Mesenchymal stem cell (in vitro differentiated cells and primary cell): Measurements from ENCODE around the gene PDGFA.

Source experiments
- DNase-seq: peaks from one replicate; pipeline ENCODE4 v3.0.0-alpha.2; 2013
- H2AFZ ChIP-seq: one replicate; pipeline ENCODE4 v1.6.1; 2013; ENCODE audit warnings: low read depth, mild to moderate bottlenecking, control low read depth, inconsistent platforms, low read length, moderate library complexity
- H2AK5ac ChIP-seq: 2 replicates; pipeline ENCODE4 v1.6.1; 2013; ENCODE audit warnings: low read length, moderate library complexity, mild to moderate bottlenecking, inconsistent platforms; ENCODE audit not compliant: severe bottlenecking
- H2BK120ac ChIP-seq: one replicate; pipeline ENCODE4 v1.6.1; 2013; ENCODE audit warnings: low read depth, mild to moderate bottlenecking, inconsistent platforms, low read length, moderate library complexity
- H2BK12ac ChIP-seq, 2 experiments: one replicate each; pipeline ENCODE4 v1.6.1; 2013; ENCODE audit warnings: inconsistent platforms in 2 of 2, low read length in 2 of 2, mild to moderate bottlenecking in 2 of 2, moderate library complexity in 2 of 2, control low read depth in 1 of 2
- H2BK15ac ChIP-seq: one replicate; pipeline ENCODE4 v1.6.1; 2013; ENCODE audit warnings: mild to moderate bottlenecking, low read depth, inconsistent platforms; ENCODE audit not compliant: poor library complexity, severe bottlenecking
- H2BK5ac ChIP-seq: 2 replicates; pipeline ENCODE4 v1.6.1; 2013; ENCODE audit warnings: low read depth, mild to moderate bottlenecking, low read length, control low read depth, inconsistent platforms; ENCODE audit not compliant: poor library complexity, severe bottlenecking
- H3K14ac ChIP-seq, 2 experiments: one replicate each; pipeline ENCODE4 v1.6.1; 2013; ENCODE audit warnings: inconsistent platforms in 2 of 2, low read length in 2 of 2, control low read depth in 1 of 2, mild to moderate bottlenecking in 1 of 2, moderate library complexity in 1 of 2
- H3K18ac ChIP-seq, 2 experiments: one replicate each; pipeline ENCODE4 v1.6.1; 2013; ENCODE audit warnings: inconsistent platforms in 2 of 2, low read length in 2 of 2, control low read depth in 1 of 2, low read depth in 1 of 2, mild to moderate bottlenecking in 1 of 2
- H3K23ac ChIP-seq, 2 experiments: one replicate each; pipeline ENCODE4 v1.6.1; 2013; ENCODE audit warnings: inconsistent platforms in 2 of 2, low read length in 2 of 2, mild to moderate bottlenecking in 2 of 2, moderate library complexity in 2 of 2, control low read depth in 1 of 2
- H3K27ac ChIP-seq: 2 replicates; pipeline ENCODE4 v1.5.1; 2013; ENCODE audit warnings: mild to moderate bottlenecking, moderate library complexity, low read length, control low read depth, inconsistent platforms; ENCODE audit not compliant: poor library complexity, severe bottlenecking
- H3K27me3 ChIP-seq, 2 experiments: 2 replicates each; pipeline versions ENCODE4 v1.6.1 to v1.7.0; 2013; ENCODE audit warnings: low read length in 2 of 2, mild to moderate bottlenecking in 2 of 2, moderate library complexity in 2 of 2, control low read depth in 1 of 2, inconsistent platforms in 1 of 2; ENCODE audit not compliant: control insufficient read depth in 1 of 2, insufficient read depth in 1 of 2
- H3K36me3 ChIP-seq, 2 experiments: 2 replicates each; pipeline versions ENCODE4 v1.6.1 to v1.7.0; 2013; ENCODE audit warnings: low read length in 2 of 2, control low read depth in 1 of 2, inconsistent platforms in 1 of 2, low read depth in 1 of 2, mild to moderate bottlenecking in 1 of 2; ENCODE audit not compliant: insufficient read depth in 2 of 2, control insufficient read depth in 1 of 2
- H3K4ac ChIP-seq, 2 experiments: one replicate each; pipeline ENCODE4 v1.6.1; 2013; ENCODE audit warnings: inconsistent platforms in 2 of 2, low read length in 2 of 2, mild to moderate bottlenecking in 2 of 2, moderate library complexity in 2 of 2, control low read depth in 1 of 2, low read depth in 1 of 2
- H3K4me1 ChIP-seq: 2 replicates; pipeline ENCODE4 v1.6.1; 2013; ENCODE audit warnings: low read depth, low read length, control low read depth; ENCODE audit not compliant: control insufficient read depth, insufficient read depth
- H3K4me2 ChIP-seq: 2 replicates; pipeline ENCODE4 v1.6.1; 2013; ENCODE audit warnings: low read length, mild to moderate bottlenecking, inconsistent platforms; ENCODE audit not compliant: poor library complexity, severe bottlenecking
- H3K4me3 ChIP-seq, 2 experiments: 2 replicates each; pipeline versions ENCODE4 v1.5.1 to v1.7.0; 2013; ENCODE audit warnings: low read length in 2 of 2, mild to moderate bottlenecking in 2 of 2, control low read depth in 1 of 2, low read depth in 1 of 2; ENCODE audit not compliant: insufficient read depth in 1 of 2
- H3K79me1 ChIP-seq: replicated peaks from 2 replicates; pipeline ENCODE4 v1.6.1; 2013; ENCODE audit warnings: mild to moderate bottlenecking, control low read depth, low read length, inconsistent platforms; ENCODE audit not compliant: poor library complexity, severe bottlenecking
- H3K9ac ChIP-seq: 2 replicates; pipeline ENCODE4 v1.7.0; 2013; ENCODE audit warnings: mild to moderate bottlenecking, low read length, moderate library complexity
- H3K9me3 ChIP-seq: 2 replicates; pipeline ENCODE4 v1.7.0; 2013; ENCODE audit warnings: mild to moderate bottlenecking, low read length; ENCODE audit not compliant: control insufficient read depth
- H4K8ac ChIP-seq: one replicate; pipeline ENCODE4 v1.6.1; 2013; ENCODE audit warnings: inconsistent platforms, mild to moderate bottlenecking, low read length, moderate library complexity
- H4K91ac ChIP-seq: one replicate; pipeline ENCODE4 v1.6.1; 2013; ENCODE audit warnings: mild to moderate bottlenecking, low read length, inconsistent platforms
- WGBS: methylation state at CpG from one replicate; pipeline ENCODE4 v1.1.7; 2013; ENCODE audit warnings: mixed read lengths; 5-methylcytosine and 5-hydroxymethylcytosine counted together

PDGFA gene

DNA sequence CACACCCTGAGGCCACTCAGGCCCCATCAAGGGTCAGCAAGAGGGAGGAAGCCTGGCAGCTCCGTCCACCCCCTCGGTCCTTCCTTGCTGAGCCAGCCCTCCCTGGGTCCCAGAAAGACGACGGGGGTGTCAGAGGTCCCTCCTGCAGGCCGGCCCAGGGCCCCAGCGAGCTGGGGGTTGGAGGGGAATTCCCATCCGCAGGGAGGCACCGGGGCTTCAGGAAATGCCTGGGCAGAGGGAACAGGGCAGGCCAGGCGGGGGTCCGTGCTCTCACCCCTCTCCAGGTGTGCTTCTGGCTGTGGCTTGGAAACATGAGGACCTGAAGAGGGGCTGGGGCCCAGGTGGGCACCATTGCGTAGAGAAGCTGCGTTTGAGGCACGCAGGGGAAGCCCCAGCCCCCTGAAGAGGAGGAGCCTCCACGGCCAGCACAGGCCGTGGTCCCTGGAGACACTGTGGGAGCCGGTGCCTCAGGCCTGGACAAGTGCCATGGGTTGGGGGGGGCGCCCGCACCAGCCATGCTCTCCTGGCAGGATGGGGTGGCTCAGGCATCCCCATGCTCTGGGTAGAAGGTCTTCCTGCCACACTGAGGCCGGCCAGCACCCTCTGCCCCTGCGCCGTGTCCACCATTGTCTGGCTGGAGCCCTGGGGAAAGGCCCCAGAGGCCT, 66.7 kb downstream of the PDGFA start:
- no peak overlapping the region for H3K4me2 ChIP-seq
- H2AFZ ChIP-seq, result no peak overlapping the region
- peak overlapping the region; percentile 64 for H2AK5ac ChIP-seq

DNA sequence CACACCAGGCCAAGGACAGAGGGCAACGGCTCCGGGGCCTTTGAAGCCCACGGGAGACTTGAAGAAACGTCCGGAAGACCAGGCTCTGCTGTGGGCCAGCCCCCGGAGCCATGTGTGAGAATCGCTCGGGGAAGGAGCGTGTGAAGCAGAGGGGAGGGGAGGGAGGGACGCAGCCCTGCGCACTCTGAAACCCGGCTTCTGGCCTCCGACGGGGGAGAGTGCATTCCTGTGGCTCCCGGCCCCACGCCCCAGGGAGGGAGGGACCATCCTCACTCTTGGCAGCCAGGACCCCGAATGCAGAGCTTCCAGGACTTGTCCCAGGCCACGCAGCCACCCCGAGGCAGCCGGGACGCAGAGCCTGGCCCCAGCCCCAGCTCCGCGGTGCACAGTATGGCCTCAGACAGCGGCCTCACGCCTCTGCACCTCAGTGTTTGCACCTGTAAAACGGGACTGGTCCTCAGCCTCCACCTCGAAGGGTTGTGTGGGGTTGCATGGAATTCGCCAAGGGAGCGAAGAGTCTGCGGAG, 67.4 kb downstream of the PDGFA start:
- Histone ChIP-seq H3K27ac (no peak overlapping the region), H4K8ac (peak overlapping the region; percentile 5), H3K14ac (peak overlapping the region in 1 of 2 experiments; percentile 26), H3K4me3 (no peak overlapping the region), H2BK15ac (peak overlapping the region; percentile 8), H3K18ac (peak overlapping the region; percentile 29 to 40), H2BK5ac (no peak overlapping the region), H3K4ac (no peak overlapping the region), H2BK12ac (peak overlapping the region in 1 of 2 experiments; percentile 70), H3K9ac (no peak overlapping the region), H3K27me3 (peaks cover 26 to 59% of the 10 kb centered on the region in 2 experiments), H3K79me1 (no peaks in the 10 kb centered on the region), H2AFZ (peak overlapping the region; percentile 8), H3K4me2 (peak overlapping the region; percentile 24), H3K23ac (peak overlapping the region in 1 of 2 experiments; percentile 2), H2BK120ac (peak overlapping the region; percentile 77), H2AK5ac (peak overlapping the region; percentile 1), H3K4me1 (peaks cover 38% of the 10 kb centered on the region), H3K36me3 (no peaks in the 10 kb centered on the region), H4K91ac (peak overlapping the region; percentile 85), H3K9me3 (no peaks in the 10 kb centered on the region)
- DNase-seq, result peak; percentile 83
- 21% methylated on average over 30 of the region's 30 CpGs for WGBS

More for the DNA sequence above, 66.7 kb downstream of the PDGFA start:
- 55% methylated on average over 21 of the region's 21 CpGs for WGBS
- no peak overlapping the region for H3K23ac ChIP-seq
- peaks cover 26 to 59% of the 10 kb centered on the region in 2 experiments for H3K27me3 ChIP-seq
- no peaks in the 10 kb centered on the region for H3K9me3 ChIP-seq
- peak overlapping the region in 1 of 2 experiments; percentile 25 for H3K4ac ChIP-seq
- no peak overlapping the region for H3K27ac ChIP-seq
- peak overlapping the region in 1 of 2 experiments; percentile 45 for H2BK12ac ChIP-seq
- peak overlapping the region in 1 of 2 experiments; percentile 89 for H3K14ac ChIP-seq
- no peak overlapping the region for H3K9ac ChIP-seq
- H3K4me3 ChIP-seq, result no peak overlapping the region
- H3K36me3 ChIP-seq, result no peaks in the 10 kb centered on the region
- DNase-seq, result no peak
- H4K8ac ChIP-seq, result peak overlapping the region; percentile 8
- peaks cover 40% of the 10 kb centered on the region for H3K4me1 ChIP-seq
- no peak overlapping the region for H2BK5ac ChIP-seq
- H2BK120ac ChIP-seq, result no peak overlapping the region
- H2BK15ac ChIP-seq, result no peak overlapping the region
- H3K79me1 ChIP-seq, result no peaks in the 10 kb centered on the region
- peak overlapping the region in 1 of 2 experiments; percentile 50 for H3K18ac ChIP-seq
- peak overlapping the region; percentile 5 for H4K91ac ChIP-seq

DNA sequence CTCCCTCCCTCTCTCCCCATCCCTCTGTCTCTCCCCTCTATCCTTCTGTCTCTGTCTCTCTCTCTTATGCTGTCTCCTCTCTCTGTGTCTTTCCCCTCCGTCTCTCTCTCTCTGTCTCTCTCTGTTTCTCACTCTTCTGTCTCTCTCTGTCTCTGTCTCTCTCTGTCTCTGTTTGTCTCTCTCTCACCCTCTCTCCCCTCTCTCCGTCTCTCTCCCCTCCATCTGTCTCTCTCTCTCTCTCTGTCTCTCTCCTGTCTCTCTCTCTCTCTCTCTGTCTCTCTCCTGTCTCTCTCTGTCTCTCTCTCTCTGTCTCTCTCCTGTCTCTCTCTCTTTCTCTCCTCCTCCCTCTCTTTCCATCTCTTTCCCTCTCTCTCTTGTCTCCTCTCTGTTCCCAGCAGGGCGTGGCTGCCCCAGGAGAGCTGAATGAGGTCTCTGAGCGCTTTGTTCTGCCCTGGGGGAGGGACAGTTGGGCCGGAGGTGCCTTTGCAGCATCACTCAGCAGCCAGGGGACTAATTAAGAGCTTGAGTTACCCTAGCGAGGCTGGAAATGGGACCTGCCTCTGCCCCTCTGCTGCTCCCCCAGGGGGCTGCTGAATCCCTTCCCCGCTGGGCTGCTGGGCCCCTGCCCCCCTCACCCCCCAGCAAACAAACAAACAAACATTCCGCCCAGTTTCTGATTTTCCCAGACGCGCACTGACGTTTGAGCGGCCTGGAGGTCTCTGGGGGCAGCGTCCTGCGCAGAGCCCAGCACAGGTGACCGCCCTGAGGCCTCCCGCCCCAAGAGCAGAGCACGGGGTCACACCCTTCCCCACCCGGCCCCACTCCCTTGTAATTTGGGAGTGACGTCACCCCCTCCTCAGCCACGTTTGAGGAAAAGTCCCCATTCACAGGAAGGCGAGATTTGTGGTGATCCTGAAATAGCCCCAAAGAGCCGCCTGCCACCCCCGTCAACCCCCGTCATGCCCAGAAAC, 68.1 kb downstream of the PDGFA start:
- no peak overlapping the region for H3K27ac ChIP-seq
- H3K4ac ChIP-seq, result peak overlapping the region in 1 of 2 experiments; percentile 29
- no peaks in the 10 kb centered on the region for H3K9me3 ChIP-seq
- peak overlapping the region; percentile 85 for H4K91ac ChIP-seq
- H2AFZ ChIP-seq, result no peak overlapping the region
- H3K36me3 ChIP-seq, result no peaks in the 10 kb centered on the region
- H3K4me2 ChIP-seq, result peak overlapping the region; percentile 24
- H3K4me3 ChIP-seq, result no peak overlapping the region
- H3K79me1 ChIP-seq, result no peaks in the 10 kb centered on the region
- H2BK12ac ChIP-seq, result peak overlapping the region in 1 of 2 experiments; percentile 45
- H3K4me1 ChIP-seq, result peaks cover 38% of the 10 kb centered on the region
- peak overlapping the region in 1 of 2 experiments; percentile 16 for H3K18ac ChIP-seq
- H2BK5ac ChIP-seq, result no peak overlapping the region
- H3K14ac ChIP-seq, result no peak overlapping the region
- H2BK120ac ChIP-seq, result peak overlapping the region; percentile 77
- WGBS, result 30% methylated on average over 23 of the region's 24 CpGs
- no peak overlapping the region for H3K9ac ChIP-seq
- H3K23ac ChIP-seq, result no peak overlapping the region
- H4K8ac ChIP-seq, result no peak overlapping the region
- DNase-seq, result no peak
- peak overlapping the region; percentile 8 for H2BK15ac ChIP-seq
- H2AK5ac ChIP-seq, result no peak overlapping the region
- H3K27me3 ChIP-seq, result peaks cover 26 to 59% of the 10 kb centered on the region in 2 experiments
